ENCODE measurements around the gene LRIT3.

LRIT3 gene, protein sequence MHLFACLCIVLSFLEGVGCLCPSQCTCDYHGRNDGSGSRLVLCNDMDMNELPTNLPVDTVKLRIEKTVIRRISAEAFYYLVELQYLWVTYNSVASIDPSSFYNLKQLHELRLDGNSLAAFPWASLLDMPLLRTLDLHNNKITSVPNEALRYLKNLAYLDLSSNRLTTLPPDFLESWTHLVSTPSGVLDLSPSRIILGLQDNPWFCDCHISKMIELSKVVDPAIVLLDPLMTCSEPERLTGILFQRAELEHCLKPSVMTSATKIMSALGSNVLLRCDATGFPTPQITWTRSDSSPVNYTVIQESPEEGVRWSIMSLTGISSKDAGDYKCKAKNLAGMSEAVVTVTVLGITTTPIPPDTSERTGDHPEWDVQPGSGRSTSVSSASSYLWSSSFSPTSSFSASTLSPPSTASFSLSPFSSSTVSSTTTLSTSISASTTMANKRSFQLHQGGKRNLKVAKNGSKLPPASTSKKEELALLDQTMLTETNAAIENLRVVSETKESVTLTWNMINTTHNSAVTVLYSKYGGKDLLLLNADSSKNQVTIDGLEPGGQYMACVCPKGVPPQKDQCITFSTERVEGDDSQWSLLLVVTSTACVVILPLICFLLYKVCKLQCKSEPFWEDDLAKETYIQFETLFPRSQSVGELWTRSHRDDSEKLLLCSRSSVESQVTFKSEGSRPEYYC

DNA sequence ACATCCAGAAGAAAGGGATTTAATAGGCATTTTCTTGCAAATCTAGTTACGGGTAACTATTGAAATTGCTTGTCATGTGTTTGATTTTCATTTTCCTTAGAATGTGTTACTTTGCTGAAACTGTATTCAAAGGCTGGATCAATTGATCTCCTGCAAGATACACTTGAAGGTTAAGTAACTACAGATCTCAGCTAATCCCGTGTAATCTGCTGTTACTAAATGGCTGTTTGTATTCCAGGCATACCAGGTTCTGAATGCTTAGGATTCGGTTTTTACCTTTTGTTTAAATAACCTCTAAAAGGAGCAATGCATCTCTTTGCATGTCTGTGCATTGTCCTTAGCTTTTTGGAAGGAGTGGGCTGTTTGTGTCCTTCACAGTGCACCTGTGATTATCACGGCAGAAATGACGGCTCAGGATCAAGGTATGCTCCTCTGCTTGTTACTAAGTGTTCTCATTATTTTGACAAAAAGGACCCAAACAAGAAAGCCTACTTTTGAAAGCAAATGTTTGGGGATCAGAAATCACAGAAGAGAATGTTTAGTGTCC is at the start of gene LRIT3:
LRIT3 (plus strand) TSS at position 212 of the 547 bp plus-strand sequence; CDS start at position 307, 95 bp downstream.
- DNase-seq (ENCODE audit: low read depth in 1 of 2, low spot score in 1 of 2): no peak

DNA sequence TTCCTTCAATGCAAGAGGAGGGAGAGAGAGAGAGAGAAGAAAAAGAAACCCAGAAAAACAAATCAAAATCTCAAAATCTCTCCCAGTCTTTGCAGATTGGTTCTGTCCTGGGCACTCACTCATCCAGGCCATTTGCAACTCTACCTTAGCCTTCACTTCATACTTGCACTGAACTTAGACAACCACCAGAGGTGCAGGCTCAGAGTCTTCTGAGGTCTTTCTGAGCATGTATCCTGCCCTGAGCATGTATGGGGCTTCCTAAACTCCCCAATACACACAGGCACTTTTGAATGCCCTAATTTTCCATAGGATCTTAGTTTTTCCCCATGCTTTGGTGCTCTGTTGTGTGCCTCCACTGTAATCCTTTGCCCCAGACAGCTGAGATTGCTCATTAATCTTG is 49.0 kb upstream of the LRIT3 start:
- DNase-seq (ENCODE audit: low read depth in 1 of 2, low spot score in 1 of 2): no peak

DNA sequence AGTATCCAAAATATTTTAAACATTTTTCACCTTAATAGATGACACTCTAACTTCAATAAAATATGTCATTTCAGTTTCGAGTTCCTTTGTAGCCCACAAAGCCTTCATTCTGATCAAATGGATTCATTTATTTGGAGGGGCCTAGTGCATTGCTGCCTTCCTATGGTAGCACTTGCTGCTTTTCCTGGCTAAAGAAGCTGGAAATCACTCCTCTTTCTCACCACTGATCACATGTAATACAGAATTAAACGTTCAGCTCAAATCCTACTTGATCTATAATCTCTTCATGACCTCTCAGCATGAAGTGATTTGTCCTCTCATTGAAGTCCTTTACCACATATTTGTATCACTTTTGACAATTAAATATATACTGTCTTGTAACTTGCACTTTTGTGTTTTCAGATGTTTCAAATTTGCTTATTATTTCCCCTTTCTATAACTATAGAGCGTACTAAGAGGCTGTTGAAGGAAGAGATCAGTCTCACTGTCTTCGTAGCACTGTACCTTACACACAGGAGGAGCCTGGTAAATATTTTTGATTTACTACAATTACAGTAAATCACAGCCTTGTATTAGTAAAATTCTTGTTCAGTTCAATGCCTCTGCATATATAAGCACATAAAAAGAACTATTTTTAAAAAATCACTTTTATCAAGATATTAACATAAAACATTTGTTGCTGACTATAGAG is 46.7 kb upstream of the LRIT3 start:
- DNase-seq (ENCODE audit: low read depth in 1 of 2, low spot score in 1 of 2): no peak

DNA sequence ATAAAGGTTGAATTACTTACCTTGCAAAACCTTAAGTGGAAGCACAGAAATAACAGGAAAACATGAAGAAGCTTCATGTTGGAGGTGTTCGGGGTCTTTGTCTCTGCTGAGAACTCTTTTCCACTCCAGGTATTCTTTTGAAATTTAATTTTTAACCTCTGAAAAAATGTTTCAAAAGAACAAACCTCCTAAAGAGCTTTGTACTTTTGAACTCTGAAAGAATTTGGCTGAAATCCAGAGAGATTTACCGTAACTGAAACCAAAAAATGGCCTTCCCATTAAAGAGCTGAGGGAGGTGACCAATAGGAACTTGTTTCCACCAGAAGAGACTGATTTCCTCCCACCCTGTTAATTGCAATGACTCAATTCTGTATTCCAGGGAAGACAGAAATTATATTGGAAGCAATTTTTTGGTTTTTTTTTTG is 46.0 kb upstream of the LRIT3 start, which contains the start of gene CFI:
CFI (minus strand) TSS at position 105 of the 425 bp plus-strand sequence; CDS start at position 77, 28 bp downstream.
- DNase-seq (ENCODE audit: low read depth in 1 of 2, low spot score in 1 of 2): no peak

DNA sequence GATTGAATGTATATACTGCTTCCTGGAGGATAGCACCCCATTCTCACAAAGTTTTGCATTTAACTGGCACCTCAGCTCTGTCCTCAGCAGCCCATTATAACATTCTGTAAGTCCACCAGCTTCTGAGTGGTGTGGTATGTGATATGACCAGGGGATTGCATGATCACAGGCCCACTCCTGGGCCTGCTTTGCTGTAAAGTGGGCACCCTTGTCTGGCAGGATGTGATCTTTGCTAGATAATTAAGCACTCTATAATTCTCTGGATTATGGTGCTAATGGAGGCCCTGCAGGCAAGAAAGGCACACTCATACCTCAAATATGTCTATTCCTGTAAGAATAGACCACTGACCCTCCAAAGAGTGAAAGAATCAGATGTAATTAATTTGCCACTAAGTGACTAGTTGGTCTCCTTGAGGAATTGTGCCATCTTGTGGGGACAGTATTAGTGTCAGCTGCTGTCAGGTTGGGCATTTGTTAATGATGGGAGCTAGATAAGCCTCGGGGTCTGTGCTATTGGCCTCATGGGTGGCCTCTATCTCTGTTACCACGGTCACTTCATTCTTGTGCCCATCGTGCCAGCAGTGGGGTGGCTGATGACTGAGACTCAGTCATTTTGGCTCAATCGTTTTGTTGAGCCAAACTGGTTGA is 43.9 kb upstream of the LRIT3 start:
- DNase-seq (ENCODE audit: low read depth in 1 of 2, low spot score in 1 of 2): no peak

DNA sequence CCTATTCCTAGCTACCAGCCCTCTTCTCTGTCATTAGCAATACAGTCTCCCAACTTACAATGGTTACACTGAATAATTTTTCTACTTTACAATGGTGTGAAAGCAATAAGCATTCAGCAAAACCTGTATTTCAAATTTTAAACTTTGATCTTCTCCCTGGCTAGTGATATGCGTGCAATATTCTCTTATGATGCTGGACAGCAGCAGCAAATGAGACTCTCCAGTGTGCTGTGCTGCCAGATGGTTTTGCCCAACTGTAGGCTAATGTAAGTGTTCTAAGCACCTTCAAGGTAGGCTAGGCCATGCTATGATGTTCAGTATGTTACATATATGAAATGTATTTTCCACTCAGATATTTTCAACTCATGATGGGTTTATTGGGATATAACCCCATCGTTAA is 38.3 kb upstream of the LRIT3 start:
- DNase-seq (ENCODE audit: low read depth in 1 of 2, low spot score in 1 of 2): no peak

DNA sequence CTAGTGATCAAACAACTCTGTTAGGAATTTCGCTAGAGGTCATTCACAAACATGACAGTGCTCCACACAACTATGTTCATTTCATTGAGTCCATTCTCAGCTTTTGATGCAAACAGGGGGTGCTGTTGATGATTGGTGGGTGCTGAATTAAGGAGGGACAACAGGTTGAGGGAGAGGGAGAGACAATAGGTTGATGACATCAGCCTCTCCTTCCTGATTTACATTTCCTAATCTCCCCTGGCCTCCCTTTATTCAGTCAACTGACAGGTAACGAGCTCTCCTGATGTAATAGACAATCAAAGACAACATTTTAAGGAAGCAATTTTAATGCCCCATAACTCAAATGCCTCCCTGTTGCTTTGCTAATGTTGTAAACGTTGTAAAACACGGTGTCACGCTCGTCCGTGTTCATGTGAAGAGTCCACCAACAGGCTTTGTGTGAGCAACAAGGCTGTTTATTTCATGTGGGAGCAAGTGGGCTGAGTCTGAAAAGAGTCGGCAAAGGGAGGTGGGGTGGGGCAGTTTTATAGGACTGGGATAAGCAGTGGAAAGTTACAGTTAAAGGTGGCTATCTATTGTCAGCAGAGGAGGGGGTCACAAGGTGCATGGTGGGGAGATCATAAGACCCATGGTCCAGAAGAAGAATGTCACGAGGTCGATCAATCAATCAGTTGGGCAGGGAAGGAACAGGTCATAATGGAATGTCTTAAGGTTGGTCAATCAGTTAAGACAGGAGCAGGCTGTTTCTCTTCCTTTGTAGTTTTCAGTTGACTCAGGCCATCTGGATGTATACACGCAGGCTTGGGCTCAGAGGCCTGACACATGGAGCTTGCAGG is 37.1 kb upstream of the LRIT3 start:
- DNase-seq (ENCODE audit: low read depth in 1 of 2, low spot score in 1 of 2): no peak

DNA sequence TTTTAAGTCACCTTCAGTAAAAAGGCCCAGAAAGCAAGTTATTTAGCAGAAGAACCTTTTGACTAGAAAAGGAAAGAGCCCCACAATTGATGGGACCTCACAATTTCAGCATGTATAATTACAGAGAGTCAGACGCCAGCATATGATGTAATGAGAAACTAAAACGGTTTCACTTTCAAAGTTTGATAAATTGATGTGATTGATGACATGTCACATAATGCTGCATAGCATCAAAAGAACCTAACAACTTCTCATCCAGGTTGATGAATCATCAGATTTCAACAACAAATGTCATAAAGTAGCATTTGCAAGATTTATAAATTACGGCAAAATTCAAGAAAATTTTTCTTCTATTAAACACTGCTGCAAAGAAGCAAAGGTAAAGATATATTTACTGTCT is 36.2 kb upstream of the LRIT3 start:
- no peak for DNase-seq (ENCODE audit: low read depth in 1 of 2, low spot score in 1 of 2)

DNA sequence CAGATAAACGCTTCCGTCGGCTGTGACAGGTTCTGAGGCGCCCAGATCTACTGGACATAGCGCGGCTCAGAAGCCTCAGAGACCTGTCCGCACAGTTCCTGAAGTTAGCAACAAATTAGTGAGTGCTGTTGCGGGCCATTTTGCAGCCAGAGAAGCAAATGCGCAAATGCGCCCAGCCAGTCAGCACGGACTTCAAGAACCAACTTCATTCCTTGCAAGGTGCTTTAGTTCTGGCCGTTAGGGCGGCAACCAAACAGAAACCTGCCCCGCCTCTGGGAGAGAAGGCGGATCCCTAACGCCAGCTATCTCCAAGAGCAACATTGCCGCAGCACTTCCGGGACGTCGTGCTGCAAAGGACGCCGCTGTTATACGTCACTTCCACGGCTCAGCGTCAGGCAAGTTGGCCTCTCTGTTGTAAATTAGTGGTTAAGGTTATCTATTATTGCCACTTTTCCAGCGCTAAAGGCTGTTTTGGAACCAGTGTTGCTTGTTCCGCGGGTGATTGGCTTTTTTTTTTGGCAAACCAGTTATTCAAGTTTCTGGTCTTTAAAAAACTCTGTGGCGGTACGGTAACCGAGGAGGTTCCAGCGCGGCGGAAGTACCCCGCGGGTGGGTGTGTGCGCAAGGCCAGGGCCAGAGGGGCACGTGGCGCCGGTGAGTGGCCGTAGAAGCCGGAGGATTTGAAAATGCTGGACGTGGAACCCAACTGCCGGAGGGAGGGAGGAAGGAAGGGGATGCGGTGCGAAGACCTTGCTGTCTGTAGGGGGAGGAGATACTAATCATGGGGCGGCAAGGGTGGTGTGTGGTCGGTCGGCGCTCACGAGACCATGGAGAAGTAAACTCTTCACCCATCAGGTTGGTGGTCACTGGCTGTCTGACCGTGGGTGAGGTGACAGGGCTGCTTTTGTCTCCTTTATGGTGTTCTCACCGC is 32.5 kb upstream of the LRIT3 start, which contains the start of gene GAR1:
GAR1 (plus strand) TSS at position 612 of the 931 bp plus-strand sequence. CDS start 403 bp downstream, outside the sequence.
- DNase-seq (ENCODE audit: low read depth in 1 of 2, low spot score in 1 of 2): peak; percentile 63 to 70

DNA sequence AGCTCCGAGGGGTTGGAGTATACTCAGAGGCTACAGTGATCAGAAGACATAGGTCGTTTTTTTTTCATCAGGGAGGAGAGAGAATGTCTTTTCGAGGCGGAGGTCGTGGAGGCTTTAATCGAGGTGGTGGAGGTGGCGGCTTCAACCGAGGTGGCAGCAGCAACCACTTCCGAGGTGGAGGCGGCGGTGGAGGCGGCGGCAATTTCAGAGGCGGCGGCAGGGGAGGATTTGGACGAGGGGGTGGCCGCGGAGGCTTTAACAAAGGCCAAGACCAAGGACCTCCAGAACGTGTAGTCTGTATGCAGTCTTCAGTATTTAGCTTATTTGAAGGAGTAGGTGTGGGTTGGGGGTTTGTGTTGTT is 31.8 kb upstream of the LRIT3 start:
- DNase-seq (ENCODE audit: low read depth in 1 of 2, low spot score in 1 of 2): peak; percentile 4 to 30

DNA sequence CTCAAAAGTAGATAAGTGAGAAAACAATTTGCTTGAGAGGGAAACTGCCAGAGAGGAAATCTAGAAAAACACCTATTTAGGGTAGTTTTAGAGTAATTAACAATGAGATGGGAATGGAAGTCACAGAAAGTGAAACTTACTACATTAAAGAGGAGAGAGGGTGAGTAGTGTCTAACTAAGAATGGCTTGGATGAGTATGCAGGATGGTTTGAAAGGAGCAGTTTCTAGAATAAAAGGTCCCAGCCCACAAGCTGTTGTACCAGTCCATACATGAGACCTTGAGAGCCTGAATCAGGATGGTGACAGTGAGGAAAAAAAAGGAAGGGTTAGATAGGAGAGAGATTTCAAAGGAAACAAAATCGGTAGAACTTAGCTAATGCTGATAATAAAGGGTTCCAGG is 31.0 kb upstream of the LRIT3 start:
- no peak for DNase-seq (ENCODE audit: low read depth in 1 of 2, low spot score in 1 of 2)

DNA sequence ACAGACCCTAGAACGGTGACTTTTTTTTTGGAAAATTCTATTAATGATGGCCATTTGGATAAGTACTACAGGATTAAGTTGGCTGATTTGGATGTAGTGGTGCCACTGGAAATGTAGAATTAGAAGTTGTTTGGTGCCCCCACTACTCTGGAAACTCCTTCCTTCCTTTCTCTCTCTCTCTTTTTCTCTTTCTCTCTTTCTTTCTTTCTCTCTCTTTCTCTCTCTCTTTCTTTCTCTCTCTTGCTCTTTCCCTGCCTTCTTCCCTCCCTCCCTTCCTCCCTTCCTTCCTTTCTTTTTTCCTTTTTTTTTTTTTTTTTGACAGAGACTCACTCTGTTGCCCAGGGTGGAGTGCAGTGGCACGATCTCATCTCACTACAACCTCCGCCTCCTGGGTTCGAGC is 29.6 kb upstream of the LRIT3 start:
- no peak for DNase-seq (ENCODE audit: low read depth in 1 of 2, low spot score in 1 of 2)

DNA sequence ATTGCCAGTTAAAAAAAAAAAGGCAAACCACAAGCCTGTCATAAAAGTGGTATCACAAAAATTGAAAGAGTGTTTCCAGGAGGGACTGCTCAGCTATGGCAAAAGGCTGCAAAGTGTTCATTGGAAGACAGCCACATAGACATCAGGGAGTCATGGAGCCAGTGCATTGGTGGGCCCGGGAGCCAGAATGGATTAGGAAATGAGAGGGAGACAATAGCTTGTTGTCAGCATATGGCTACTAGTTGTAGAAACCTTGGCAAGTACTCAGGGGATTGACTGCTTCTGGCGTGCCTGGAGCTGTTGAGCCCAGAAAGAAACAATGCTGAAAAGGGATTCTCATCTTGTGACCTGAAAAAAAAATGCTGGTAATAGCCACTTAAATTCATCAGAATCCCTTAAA is 27.3 kb upstream of the LRIT3 start:
- DNase-seq (ENCODE audit: low read depth in 1 of 2, low spot score in 1 of 2): no peak

DNA sequence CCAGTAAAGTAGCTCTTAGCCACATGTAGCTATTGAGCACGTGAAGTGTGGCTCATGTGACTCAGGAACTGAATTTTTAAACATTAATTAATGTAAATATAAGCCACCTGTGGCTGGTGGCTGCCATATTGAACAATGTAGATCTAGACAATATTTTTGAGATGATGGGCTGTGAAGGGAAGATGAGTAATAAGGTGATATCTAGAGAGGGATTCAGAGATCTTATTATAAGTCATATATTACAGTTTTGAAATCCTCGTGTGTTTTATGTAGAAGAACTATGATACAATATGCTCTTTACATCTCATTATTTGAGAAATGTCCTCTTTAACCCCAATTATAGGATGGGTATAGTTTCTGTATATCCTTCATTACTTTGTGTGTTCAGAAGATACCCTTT is 26.7 kb upstream of the LRIT3 start:
- no peak for DNase-seq (ENCODE audit: low read depth in 1 of 2, low spot score in 1 of 2)

DNA sequence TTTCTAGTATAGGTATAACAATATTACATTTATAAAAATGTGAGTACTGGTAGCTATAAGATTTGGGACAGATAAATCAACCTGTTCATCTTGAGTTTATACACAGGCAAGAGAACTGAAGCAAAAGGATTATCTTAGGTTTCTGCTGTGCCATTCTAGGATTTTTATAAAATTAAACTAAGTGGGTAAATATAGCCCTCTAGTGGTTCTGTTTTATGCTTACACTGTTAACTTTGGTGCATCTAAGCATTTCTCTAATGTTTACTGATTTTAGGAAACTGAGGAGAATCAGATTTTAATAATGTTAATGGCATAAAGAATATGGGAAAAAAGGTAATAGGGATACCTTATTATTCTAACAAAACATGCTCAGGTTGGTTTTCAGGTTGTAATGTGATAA is 21.2 kb upstream of the LRIT3 start:
- DNase-seq (ENCODE audit: low read depth in 1 of 2, low spot score in 1 of 2): no peak

DNA sequence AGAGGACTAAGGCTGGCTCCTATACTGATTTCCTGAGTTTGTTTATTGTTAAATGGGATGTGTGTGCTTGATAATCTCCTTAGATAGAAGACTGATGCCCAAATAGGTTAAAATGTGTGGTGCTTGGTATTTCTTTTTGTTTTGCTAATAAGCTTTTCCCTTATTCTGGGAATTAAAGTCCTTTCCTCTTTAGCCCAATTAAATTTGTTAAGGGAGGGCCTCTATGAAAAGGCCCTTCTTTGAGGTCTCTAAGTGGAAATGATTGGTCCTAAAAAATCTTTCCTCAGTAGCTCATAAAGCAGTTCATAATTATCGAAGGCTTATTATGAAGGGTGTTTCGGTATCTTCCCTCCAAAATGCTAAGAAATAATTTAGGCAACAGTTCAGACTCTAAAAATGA is 20.2 kb upstream of the LRIT3 start, which contains the start of gene RRH:
RRH (plus strand) TSS at position 301 of the 400 bp plus-strand sequence; CDS start at position 357, 56 bp downstream.
- no peak for DNase-seq (ENCODE audit: low read depth in 1 of 2, low spot score in 1 of 2)

DNA sequence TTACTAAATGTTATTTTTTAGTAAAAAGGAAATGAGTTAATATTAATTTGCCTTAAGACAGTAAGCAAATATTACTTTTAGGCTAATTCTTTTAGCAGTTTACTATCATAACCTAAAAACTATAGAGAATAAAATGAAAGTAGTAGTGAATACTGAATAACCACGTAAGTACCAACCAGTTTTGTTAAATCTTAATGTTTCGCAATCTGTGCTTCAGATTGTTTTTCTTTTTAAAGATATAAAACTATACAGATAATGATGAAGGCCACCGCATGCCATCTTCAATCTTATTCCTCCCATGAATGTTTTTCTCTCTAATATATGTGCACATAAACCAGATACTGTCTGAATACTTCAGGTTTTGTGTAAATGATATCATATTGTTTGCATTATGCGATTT is 14.2 kb upstream of the LRIT3 start:
- DNase-seq (ENCODE audit: low read depth in 1 of 2, low spot score in 1 of 2): no peak

DNA sequence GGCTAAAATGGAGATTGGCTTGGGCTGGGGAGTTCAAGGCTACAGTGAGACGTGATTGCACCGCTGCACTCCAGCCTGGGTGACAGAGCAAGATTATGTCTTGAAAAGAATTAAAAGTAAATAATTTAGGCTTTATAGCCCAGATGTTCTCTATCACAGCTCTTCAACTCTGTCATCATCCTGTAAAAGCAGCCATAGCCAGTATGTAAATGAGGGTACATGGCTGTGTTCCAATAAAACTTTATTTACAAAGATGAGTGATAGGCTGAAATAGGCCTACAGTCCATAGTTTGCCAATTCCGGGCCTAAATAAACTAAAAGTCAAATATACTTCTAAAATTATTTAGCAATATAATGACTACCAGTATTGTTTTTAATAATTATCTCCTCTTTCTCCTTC is 10.9 kb upstream of the LRIT3 start:
- no peak for DNase-seq (ENCODE audit: low read depth in 1 of 2, low spot score in 1 of 2)

Data from stimulated activated CD4-positive, alpha-beta T cell treated with anti-CD3 and anti-CD28 coated beads, Interleukin-15, amount 100 ng/mL, for 1 hour (primary cell).